Measurements from ENCODE around the gene MAN1B1.
"Not testable (repeated sequence)": the region's sequence is repeated elsewhere in the genome, so short reads cannot be mapped to it uniquely, and the experiment has no call there.

MAN1B1 gene

DNA sequence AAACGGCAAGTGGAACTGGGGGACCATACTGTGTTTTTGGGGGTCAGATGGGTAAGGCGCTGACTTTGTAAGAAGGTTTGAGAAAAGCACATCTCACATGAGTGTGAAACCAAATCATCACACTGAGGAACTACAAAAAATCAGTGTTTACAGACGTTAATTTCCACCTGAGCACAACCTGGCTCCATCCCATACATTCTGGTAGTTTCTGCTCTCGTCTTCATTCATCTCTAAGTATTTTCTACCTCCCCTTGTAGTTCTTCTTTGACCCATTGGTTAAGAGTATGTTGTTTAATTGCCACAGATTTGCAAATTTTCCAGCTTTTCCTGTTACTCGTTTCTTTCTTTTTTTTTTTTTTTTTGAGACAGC lies 36.7 kb downstream of the MAN1B1 start:
- ATAC-seq: no peak
- no peak for TF ChIP-seq RARB (CRISPR knock-in tag; IDR thresholded peaks at IDR 0.05)
- no peak for TF ChIP-seq TOX (CRISPR knock-in tag; IDR thresholded peaks at IDR 0.05; ENCODE audit: borderline replicate concordance)
- TF ChIP-seq ZNF70 (CRISPR knock-in tag; IDR thresholded peaks at IDR 0.05): no peak
- TF ChIP-seq ESRRG (CRISPR knock-in tag; IDR thresholded peaks at IDR 0.05): no peak
- no peak for TF ChIP-seq OSR1 (CRISPR knock-in tag; IDR thresholded peaks at IDR 0.05)
- no peak for TF ChIP-seq ISL1 (CRISPR knock-in tag; IDR thresholded peaks at IDR 0.05)
- TF ChIP-seq PPARA (CRISPR knock-in tag; IDR thresholded peaks at IDR 0.05; ENCODE audit: borderline replicate concordance): no peak
- TF ChIP-seq, protein P1, sequence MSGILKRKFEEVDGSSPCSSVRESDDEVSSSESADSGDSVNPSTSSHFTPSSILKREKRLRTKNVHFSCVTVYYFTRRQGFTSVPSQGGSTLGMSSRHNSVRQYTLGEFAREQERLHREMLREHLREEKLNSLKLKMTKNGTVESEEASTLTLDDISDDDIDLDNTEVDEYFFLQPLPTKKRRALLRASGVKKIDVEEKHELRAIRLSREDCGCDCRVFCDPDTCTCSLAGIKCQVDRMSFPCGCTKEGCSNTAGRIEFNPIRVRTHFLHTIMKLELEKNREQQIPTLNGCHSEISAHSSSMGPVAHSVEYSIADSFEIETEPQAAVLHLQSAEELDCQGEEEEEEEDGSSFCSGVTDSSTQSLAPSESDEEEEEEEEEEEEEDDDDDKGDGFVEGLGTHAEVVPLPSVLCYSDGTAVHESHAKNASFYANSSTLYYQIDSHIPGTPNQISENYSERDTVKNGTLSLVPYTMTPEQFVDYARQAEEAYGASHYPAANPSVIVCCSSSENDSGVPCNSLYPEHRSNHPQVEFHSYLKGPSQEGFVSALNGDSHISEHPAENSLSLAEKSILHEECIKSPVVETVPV (CRISPR knock-in tag; IDR thresholded peaks at IDR 0.05): no peak
- TF ChIP-seq, protein P2, sequence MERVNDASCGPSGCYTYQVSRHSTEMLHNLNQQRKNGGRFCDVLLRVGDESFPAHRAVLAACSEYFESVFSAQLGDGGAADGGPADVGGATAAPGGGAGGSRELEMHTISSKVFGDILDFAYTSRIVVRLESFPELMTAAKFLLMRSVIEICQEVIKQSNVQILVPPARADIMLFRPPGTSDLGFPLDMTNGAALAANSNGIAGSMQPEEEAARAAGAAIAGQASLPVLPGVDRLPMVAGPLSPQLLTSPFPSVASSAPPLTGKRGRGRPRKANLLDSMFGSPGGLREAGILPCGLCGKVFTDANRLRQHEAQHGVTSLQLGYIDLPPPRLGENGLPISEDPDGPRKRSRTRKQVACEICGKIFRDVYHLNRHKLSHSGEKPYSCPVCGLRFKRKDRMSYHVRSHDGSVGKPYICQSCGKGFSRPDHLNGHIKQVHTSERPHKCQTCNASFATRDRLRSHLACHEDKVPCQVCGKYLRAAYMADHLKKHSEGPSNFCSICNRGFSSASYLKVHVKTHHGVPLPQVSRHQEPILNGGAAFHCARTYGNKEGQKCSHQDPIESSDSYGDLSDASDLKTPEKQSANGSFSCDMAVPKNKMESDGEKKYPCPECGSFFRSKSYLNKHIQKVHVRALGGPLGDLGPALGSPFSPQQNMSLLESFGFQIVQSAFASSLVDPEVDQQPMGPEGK (CRISPR knock-in tag; IDR thresholded peaks at IDR 0.05; ENCODE audit: borderline replicate concordance): no peak
- TF ChIP-seq GLIS3 (CRISPR knock-in tag; IDR thresholded peaks at IDR 0.05): no peak
- TF ChIP-seq, protein P3, sequence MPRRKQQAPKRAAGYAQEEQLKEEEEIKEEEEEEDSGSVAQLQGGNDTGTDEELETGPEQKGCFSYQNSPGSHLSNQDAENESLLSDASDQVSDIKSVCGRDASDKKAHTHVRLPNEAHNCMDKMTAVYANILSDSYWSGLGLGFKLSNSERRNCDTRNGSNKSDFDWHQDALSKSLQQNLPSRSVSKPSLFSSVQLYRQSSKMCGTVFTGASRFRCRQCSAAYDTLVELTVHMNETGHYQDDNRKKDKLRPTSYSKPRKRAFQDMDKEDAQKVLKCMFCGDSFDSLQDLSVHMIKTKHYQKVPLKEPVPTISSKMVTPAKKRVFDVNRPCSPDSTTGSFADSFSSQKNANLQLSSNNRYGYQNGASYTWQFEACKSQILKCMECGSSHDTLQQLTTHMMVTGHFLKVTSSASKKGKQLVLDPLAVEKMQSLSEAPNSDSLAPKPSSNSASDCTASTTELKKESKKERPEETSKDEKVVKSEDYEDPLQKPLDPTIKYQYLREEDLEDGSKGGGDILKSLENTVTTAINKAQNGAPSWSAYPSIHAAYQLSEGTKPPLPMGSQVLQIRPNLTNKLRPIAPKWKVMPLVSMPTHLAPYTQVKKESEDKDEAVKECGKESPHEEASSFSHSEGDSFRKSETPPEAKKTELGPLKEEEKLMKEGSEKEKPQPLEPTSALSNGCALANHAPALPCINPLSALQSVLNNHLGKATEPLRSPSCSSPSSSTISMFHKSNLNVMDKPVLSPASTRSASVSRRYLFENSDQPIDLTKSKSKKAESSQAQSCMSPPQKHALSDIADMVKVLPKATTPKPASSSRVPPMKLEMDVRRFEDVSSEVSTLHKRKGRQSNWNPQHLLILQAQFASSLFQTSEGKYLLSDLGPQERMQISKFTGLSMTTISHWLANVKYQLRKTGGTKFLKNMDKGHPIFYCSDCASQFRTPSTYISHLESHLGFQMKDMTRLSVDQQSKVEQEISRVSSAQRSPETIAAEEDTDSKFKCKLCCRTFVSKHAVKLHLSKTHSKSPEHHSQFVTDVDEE (CRISPR knock-in tag; IDR thresholded peaks at IDR 0.05): no peak
- no peak for TF ChIP-seq SNAI2 (CRISPR knock-in tag; IDR thresholded peaks at IDR 0.05)

DNA sequence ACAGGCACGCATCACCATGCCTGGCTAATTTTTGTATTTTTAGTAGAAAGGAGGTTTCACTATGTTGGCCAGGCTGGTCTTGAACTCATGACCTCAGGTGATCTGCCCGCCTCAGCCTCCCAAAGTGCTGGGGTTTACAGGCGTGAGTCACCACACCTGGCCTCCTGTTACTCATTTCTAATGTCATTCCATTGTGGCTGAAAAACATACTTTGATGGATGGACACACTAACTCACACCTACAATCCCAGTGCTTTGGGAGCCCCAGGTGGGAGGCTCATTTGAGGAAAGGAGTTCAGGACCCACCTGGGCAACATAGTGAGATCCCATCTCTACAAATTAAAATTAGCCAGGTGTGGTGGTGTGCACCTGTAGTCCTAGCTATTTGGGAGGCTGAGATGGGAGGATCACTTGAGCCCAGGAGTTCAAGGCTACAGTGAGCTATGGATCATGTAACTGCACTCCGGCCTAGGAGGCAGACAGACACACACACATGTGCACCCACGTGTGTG lies 37.2 kb downstream of the MAN1B1 start:
- ATAC-seq: not testable (repeated sequence)

DNA sequence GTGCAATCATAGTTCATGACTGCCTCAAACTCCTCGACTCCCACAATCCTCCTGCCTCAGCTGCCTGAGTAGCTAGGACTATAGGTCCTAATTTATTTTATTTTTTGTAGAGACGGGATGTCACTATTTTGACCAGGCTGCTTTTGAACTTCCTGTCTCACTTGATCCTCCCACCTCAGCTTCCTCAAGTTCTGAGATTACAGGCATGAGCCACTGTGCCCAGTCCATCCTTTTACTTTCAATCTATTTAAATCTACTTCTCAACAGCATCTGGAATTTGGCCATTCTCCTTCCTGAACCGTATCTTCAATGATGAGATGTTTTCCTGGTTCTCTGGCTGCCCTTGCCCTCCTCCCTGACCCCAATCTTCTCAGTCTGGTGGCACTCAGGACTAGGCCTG lies 40.0 kb downstream of the MAN1B1 start:
- TF ChIP-seq OSR1 (CRISPR knock-in tag; IDR thresholded peaks at IDR 0.05): no peak

DNA sequence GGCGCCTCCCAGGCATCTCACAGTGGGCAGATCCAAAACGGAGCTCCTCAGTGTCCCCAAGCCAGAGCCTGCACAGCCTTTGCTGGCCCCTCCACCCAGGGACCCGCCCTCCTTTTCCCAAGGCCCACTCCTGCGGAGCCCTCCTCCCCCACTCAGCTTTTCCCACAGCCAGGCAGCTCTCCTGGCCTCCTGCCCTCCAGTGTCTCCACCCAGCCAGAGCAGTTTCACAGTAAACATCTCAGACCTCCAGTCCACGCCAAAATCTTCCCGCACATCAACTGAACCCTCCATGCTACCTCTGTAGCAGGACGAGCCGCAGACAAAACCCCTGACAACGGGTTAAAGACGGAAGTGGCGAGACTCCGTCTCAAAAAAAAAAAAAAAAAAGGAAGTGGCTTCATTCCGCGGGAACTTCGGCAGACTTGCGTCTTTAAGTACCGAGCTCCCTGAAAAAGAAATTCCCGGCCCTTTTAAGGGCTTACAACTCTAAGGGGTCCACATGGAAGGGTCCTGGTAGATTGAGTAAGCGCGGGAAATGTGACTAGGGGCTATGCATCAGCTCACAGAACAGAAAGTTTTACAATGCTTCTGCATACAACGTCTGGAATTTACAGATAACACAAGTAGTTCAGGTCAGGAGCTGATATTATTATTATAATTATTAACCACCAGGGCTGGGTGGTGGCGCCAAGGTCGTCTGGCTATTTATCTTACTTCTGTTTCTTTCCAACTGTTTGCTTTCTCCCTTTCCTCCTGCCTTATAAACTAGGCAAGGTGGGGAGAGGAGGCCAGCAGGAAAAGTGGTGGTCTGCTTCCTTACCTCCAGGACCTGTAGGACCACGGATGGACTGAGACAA lies 40.7 kb downstream of the MAN1B1 start:
- no peak for ATAC-seq

More for the DNA sequence above, 40.0 kb downstream of the MAN1B1 start:
- ATAC-seq: no peak

More for the DNA sequence above, 40.7 kb downstream of the MAN1B1 start:
- TF ChIP-seq ZFP30 (CRISPR knock-in tag; IDR thresholded peaks at IDR 0.05) (no peak), PPARA (CRISPR knock-in tag; IDR thresholded peaks at IDR 0.05; ENCODE audit: borderline replicate concordance) (no peak), OSR1 (CRISPR knock-in tag; IDR thresholded peaks at IDR 0.05) (no peak), RARB (CRISPR knock-in tag; IDR thresholded peaks at IDR 0.05) (no peak), ZNF8 (CRISPR knock-in tag; IDR thresholded peaks at IDR 0.05) (no peak), ESRRG (CRISPR knock-in tag; IDR thresholded peaks at IDR 0.05) (no peak), ZNF70 (CRISPR knock-in tag; IDR thresholded peaks at IDR 0.05) (no peak)
- TF ChIP-seq, protein P3 (CRISPR knock-in tag; IDR thresholded peaks at IDR 0.05): no peak
- TF ChIP-seq, protein P1 (CRISPR knock-in tag; IDR thresholded peaks at IDR 0.05): no peak
